K562 (cell line): ENCODE data around the gene EVA1B. TPM values are rescaled to one million over a fixed set of nuclear protein-coding genes. Genes with fewer than 3 reads are reported as not detected.

ENCODE experiments used
- ATAC-seq: fragments of 200-7000 bp; cut with Tn5 transposase; 3 replicates; pipeline ENCODE4 v1.9.1; 2020; ENCODE audit warnings: moderate library complexity
- BruUV-seq: library from RNA; stranded (reverse); fragments of 400-500 nt; replicated peaks from 2 replicates; lab custom pipeline; 2021; lab: Mats Ljungman, UMichigan
- CTCF ChIA-PET: fragments of 300-600 bp; formaldehyde crosslinking; extraction: SDS; loops from one replicate; lab custom pipeline; 2021; ENCODE audit warnings: low intra/inter-chr PET ratio; lab: Yijun Ruan, JAX
- POLR2A ChIA-PET: fragments of 300-600, 350-650 bp; sonication (Branson Sonifier 250); formaldehyde crosslinking; extraction: SDS; loops from one replicate; lab custom pipeline; 2021; ENCODE audit warnings: antibody characterized with exemption, inconsistent platforms; lab: Yijun Ruan, JAX
- DNase-seq, 4 experiments: peaks; one replicate each; pipeline versions ENCODE4 v3.0.0 to v3.0.0-alpha.2; 2011 to 2018; ENCODE audit warnings: low spot score in 3 of 4, mixed read lengths in 3 of 4; ENCODE audit errors: extremely low read depth in 1 of 4
- FAIRE-seq: peaks from 2 replicates; lab custom pipeline; 2011; peaks lifted over from hg19 to GRCh38; lab: Jason Lieb, UNC
- H2AFZ ChIP-seq: 2 replicates; pipeline ENCODE4 v1.6.0; 2011; ENCODE audit warnings: low read depth, low read length, control low read depth, inconsistent platforms
- H3K27ac ChIP-seq: fragments of 200-600 bp; 3 replicates; pipeline ENCODE4 v1.8.0; 2011; ENCODE audit warnings: low read depth, mild to moderate bottlenecking, control low read depth, inconsistent platforms, low read length, moderate library complexity, mixed read lengths; ENCODE audit errors: extremely low read depth
- H3K27me3 ChIP-seq, 2 experiments: fragments of 300-600 bp in 1 of 2; 2 replicates in 1 of 2; 3 replicates in 1 of 2; pipeline versions ENCODE4 v1.6.0 to v1.8.0; 2011; ENCODE audit warnings: inconsistent platforms in 2 of 2, low read length in 2 of 2, mild to moderate bottlenecking in 1 of 2, mixed read lengths in 1 of 2, moderate library complexity in 1 of 2; ENCODE audit not compliant: control insufficient read depth in 2 of 2, insufficient read depth in 2 of 2
- H3K36me3 ChIP-seq: fragments of 300-600 bp; 3 replicates; pipeline ENCODE4 v1.8.0; 2011; ENCODE audit warnings: mild to moderate bottlenecking, low read length, inconsistent platforms; ENCODE audit not compliant: control insufficient read depth, insufficient read depth
- H3K4me1 ChIP-seq, 2 experiments: fragments of 200-600 bp in 1 of 2; replicated peaks in 1 of 2; 2 replicates in 1 of 2; 3 replicates in 1 of 2; pipeline versions ENCODE4 v1.5.1 to v1.8.0; 2011; ENCODE audit warnings: inconsistent platforms in 2 of 2, low read length in 2 of 2, mild to moderate bottlenecking in 1 of 2, mixed read lengths in 1 of 2, moderate library complexity in 1 of 2; ENCODE audit not compliant: control insufficient read depth in 2 of 2, insufficient read depth in 2 of 2
- H3K4me2 ChIP-seq: 2 replicates; pipeline ENCODE4 v1.6.1; 2011; ENCODE audit warnings: low read length, control low read depth, inconsistent platforms, mixed read lengths; ENCODE audit not compliant: insufficient read depth
- H3K4me3 ChIP-seq: fragments of 200-600 bp; sonication (generic), shearing (Covaris generic); 2 replicates; pipeline ENCODE4 v1.5.1; 2016; ENCODE audit warnings: control low read depth, inconsistent platforms
- H3K79me2 ChIP-seq: fragments of 200-600 bp; 3 replicates; pipeline ENCODE4 v1.8.0; 2011; ENCODE audit warnings: low read length, inconsistent platforms; ENCODE audit not compliant: control insufficient read depth, insufficient read depth
- H3K9ac ChIP-seq, 2 experiments: 2 replicates each; pipeline versions ENCODE4 v1.6.0 to v1.6.1; 2011; ENCODE audit warnings: low read depth in 2 of 2, low read length in 2 of 2, control low read depth in 1 of 2, inconsistent platforms in 1 of 2, mild to moderate bottlenecking in 1 of 2, mixed read lengths in 1 of 2; ENCODE audit not compliant: insufficient read depth in 1 of 2
- H3K9me1 ChIP-seq: one replicate; pipeline ENCODE4 v1.6.0; 2011; ENCODE audit warnings: inconsistent platforms, mild to moderate bottlenecking, low read length, moderate library complexity; ENCODE audit not compliant: control insufficient read depth, insufficient read depth
- H3K9me3 ChIP-seq: replicated peaks from 2 replicates; pipeline ENCODE4 v1.5.1; 2011; ENCODE audit warnings: low read depth, low read length, inconsistent platforms; ENCODE audit not compliant: control insufficient read depth, insufficient read depth
- H4K20me1 ChIP-seq: replicated peaks from 2 replicates; pipeline ENCODE4 v1.6.1; 2011; ENCODE audit warnings: low read length, inconsistent platforms, mixed read lengths; ENCODE audit not compliant: control insufficient read depth, insufficient read depth
- CEBPB ChIP-seq: fragments of 450-650 bp; IDR thresholded peaks from 2 replicates; pipeline ENCODE4 v1.6.1; 2016; ENCODE audit warnings: missing genetic modification characterization, missing compliant biosample characterization
- CEBPG ChIP-seq, 3 experiments: fragments of 200-800 bp in 1 of 3; sonication (Bioruptor generic) in 1 of 3; sonication (generic) in 1 of 3; formaldehyde crosslinking in 1 of 3; IDR thresholded peaks in 2 of 3; conservative IDR thresholded peaks in 1 of 3; 2 replicates each; pipeline versions ENCODE4 v1.6.1 to v1.8.0; 2016 to 2022; ENCODE audit warnings: missing compliant biosample characterization in 2 of 3, missing genetic modification characterization in 2 of 3, mild to moderate bottlenecking in 1 of 3, missing genetic modification reagents in 1 of 3
- CHD1 ChIP-seq: fragments of 200-600 bp; sonication (generic); IDR thresholded peaks from one replicate; pipeline ENCODE4 v1.6.1; 2012; ENCODE audit warnings: mild to moderate bottlenecking, moderate library complexity, low read length, inconsistent platforms
- PPARD ChIP-seq: fragments of 250-450 bp; sonication (Bioruptor Pico); IDR thresholded peaks from 2 replicates; pipeline ENCODE4 v1.8.0; 2022; ENCODE audit warnings: inconsistent platforms, mild to moderate bottlenecking, moderate library complexity
- SP2 ChIP-seq: IDR thresholded peaks from 2 replicates; pipeline ENCODE4 v1.6.1; 2011; ENCODE audit warnings: mild to moderate bottlenecking, low read depth, low read length, moderate library complexity; ENCODE audit not compliant: poor library complexity, severe bottlenecking; ENCODE audit errors: extremely low read depth
- ZNF140 ChIP-seq: fragments of 250-450 bp; sonication (Bioruptor Pico); IDR thresholded peaks from 2 replicates; pipeline ENCODE4 v1.8.0; 2021; ENCODE audit warnings: moderate library complexity, mild to moderate bottlenecking, inconsistent platforms
- WGBS: fragments of 100-300 bp; shearing (Covaris generic); methylation state at CpG from one replicate; pipeline ENCODE4 v1.1.6; 2016; ENCODE audit warnings: low coverage, mixed read lengths; ENCODE audit not compliant: insufficient coverage; ENCODE audit errors: missing lambda C conversion rate; 5-methylcytosine and 5-hydroxymethylcytosine counted together
- in situ Hi-C: fragments of 300-500 bp; cut with MboI; formaldehyde crosslinking; loops from 4 replicates; pipeline ENCODE4 v1.15.0; 2018; ENCODE audit warnings: inconsistent platforms, mixed read lengths
- intact Hi-C: fragments of 100-400 bp; cut with micrococcal nuclease; formaldehyde crosslinking; loops from 2 replicates; pipeline ENCODE4 v1.14.2; 2022
- polyA plus RNA-seq, 8 experiments: library from polyadenylated mRNA; depleted of rRNA in 4 of 8; stranded (reverse) in 5 of 8; unstranded in 3 of 8; fragments of >200 nt; fragmentation: Nextera tagmentation in 2 of 8; fragmentation: Illumina TruSeq in 1 of 8; extraction: Ambion mirVana in 2 of 8; extraction: Trizol in 1 of 8; gene quantifications; 2 replicates each; pipeline versions ENCODE4 v1.2.1 to v1.2.3, GENCODE V29; 2011 to 2014; ENCODE audit warnings: inconsistent platforms in 1 of 8, missing spikeins in 1 of 8
- total RNA-seq, 7 experiments: library from RNA; depleted of rRNA in 6 of 7; stranded (reverse); fragments of >200 nt in 6 of 7; fragmentation: Illumina TruSeq in 2 of 7; extraction: Trizol in 2 of 7; gene quantifications; 2 replicates each; pipeline versions ENCODE4 v1.2.1 to v1.2.3, GENCODE V29; 2011 to 2021; ENCODE audit warnings: low replicate concordance in 1 of 7
- TF ChIP-seq, protein P1 (sequence below), 2 experiments: fragments of 450-650 bp in 1 of 2; sonication (generic) in 1 of 2; formaldehyde crosslinking in 1 of 2; IDR thresholded peaks in 1 of 2; conservative IDR thresholded peaks in 1 of 2; 2 replicates each; pipeline versions ENCODE4 v1.6.1 to v1.8.1; 2016 to 2023; ENCODE audit warnings: mild to moderate bottlenecking in 2 of 2, moderate library complexity in 2 of 2, inconsistent platforms in 1 of 2, missing genetic modification reagents in 1 of 2

Gene EVA1B
- total and polyA plus RNA-seq, 9 of the 15 experiments (the other 6 are each of a cell fraction or from before 2014, with no cell fraction given): 0.08 to 65.7 (median 2.4) TPM

DNA sequence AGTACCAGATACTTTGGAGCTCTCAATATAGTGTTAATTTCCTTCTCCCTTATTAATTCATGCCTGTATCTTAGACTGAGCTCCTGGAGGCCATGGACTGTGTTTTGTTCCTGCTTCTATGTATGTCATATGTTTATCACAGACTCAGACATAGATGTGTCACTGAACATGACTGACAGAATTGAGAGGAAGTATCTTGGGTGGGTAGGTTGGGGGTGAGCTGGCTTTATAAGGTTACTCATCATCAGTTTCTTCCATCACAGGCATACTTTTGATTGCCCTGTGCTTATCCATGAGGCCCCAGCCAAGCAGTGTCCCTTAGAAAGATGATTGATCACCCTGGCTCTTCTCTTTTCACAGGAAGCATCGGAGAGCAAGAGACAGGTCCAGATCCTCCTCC lies 22.9 kb downstream of the EVA1B start (continued):
- TF ChIP-seq CHD1 (no peak), ZNF140 (CRISPR knock-in tag) (no peak)

DNA sequence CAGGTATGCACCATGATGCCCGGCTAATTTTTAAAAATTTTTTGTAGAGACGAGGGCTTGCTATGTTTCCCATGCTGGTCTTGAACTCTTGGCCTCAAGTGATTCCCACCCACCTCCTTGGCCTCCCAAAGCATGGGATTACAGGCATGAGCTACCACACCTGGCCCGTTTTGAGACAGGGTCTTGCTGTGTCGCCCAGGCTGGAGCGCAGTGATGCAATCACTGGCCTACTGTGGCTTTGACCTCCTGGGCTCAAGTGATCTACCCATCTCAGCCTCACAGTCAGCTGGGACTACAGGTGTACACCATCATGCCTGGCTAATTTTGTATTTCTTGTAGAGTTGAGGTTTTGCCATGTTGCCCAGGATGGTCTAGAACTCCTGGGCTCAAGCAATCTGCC lies 24.8 kb downstream of the EVA1B start:
- POLR2A ChIA-PET: interaction anchor here (1.1 kb wide), 1 partner anchor 164 kb away, joined by 3 read pairs; no protein-coding TSS in a partner anchor

More for the DNA sequence above, 24.8 kb downstream of the EVA1B start:
- WGBS: 95% methylated on average over 5 of the region's 5 CpGs
- no peaks in the 10 kb centered on the region for H3K9me3 ChIP-seq
- no peaks in the 10 kb centered on the region for H3K27me3 ChIP-seq
- no peak overlapping the region for H3K27ac ChIP-seq
- H3K36me3 ChIP-seq: peaks cover 95% of the 10 kb centered on the region
- in situ Hi-C loops (no loop called here), intact Hi-C loops (no loop called here)
- FAIRE-seq (no peak), ATAC-seq (no peak), DNase-seq (no peak)
- TF ChIP-seq SP2 (no peak), PPARD (CRISPR knock-in tag) (no peak), CEBPG (CRISPR knock-in tag; IDR thresholded peaks at IDR 0.05) (peak; percentile 45; the same call in 1 of the 2 replicates), CEBPG (tag; conservative IDR thresholded peaks at IDR 0.05 in 1 of 2, IDR thresholded peaks at IDR 0.05 in 1 of 2) (no peak), CEBPB (tag) (peak; percentile 49; the same call in 1 of the 2 replicates)
- TF ChIP-seq, protein P1, sequence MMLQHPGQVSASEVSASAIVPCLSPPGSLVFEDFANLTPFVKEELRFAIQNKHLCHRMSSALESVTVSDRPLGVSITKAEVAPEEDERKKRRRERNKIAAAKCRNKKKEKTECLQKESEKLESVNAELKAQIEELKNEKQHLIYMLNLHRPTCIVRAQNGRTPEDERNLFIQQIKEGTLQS (IDR thresholded peaks at IDR 0.05): peak; percentile 36
- TF ChIP-seq, protein P1 (CRISPR knock-in tag; conservative IDR thresholded peaks at IDR 0.05): no peak
- peaks cover 4% of the 10 kb centered on the region; the same call in 1 of the 2 replicates for H4K20me1 ChIP-seq
- H3K9me1 ChIP-seq: no peaks in the 10 kb centered on the region
- H3K4me2 ChIP-seq: no peak overlapping the region
- H3K79me2 ChIP-seq: no peaks in the 10 kb centered on the region
- CTCF ChIA-PET: no interaction called here
- H3K4me1 ChIP-seq: no peaks in the 10 kb centered on the region; a peak in 1 of 5 replicates
- no peak overlapping the region for H3K4me3 ChIP-seq
- no peak overlapping the region for H2AFZ ChIP-seq
- BruUV-seq: no TSS peak
- H3K9ac ChIP-seq: peak overlapping the region in 1 of 2 experiments; percentile 30; a peak in 1 of 4 replicates
